ENCODE results near the gene MBD6. TPM values are rescaled to one million over a fixed set of nuclear protein-coding genes. Genes with fewer than 3 reads are reported as not detected.
A peak's percentile ranks its signal among the peaks of the same experiment; 100 is the strongest.

MBD6 gene
- polyA plus RNA-seq, 2 donors, result 14.7 to 35.0 TPM

DNA sequence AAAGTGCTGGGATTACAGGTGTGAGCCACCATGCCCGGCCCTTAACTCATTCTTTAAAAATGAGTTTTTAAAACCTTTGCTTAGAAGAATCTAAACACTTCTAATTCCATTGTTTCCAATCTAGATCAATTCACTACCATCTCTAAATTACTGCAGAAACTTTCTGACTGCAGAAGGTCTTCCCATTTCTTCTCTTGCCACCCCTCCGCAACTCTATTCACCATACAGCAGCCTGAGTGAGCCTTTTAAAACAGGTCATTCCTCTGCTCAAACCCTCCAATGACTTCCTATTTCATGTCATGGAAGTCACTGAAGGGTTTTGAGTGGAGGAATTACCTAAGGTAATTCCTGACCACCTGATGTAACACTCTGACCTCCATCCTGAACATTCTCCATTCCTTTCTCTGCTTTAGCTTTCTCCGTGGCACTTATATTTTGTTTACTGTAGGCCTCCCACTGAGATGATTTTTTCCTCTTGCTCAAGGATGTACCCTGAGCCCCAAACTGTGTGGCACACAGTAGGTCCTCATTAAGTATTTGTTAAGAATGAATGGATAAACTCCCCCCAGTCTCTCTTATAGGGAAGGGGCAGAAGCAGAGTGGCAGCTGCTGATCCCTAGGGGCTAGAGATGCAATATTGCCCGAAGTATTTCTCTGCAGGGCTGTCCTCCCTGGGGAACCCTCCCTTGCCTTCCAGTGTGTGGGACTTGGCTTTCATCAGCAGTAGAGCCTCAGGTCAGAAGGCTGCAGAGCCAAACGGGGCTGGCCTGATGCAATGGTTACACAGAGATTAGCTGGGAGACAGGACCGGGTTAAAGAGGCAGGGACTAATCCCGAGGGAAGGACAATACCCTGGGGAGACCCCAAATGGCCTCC lies 3.5 kb upstream of the MBD6 start:
- peak overlapping the region; percentile 80 to 97 for H3K4me3 ChIP-seq (ENCODE audit: low read depth in 1 of 2, low read length in 2 of 2)
- no peaks in the 10 kb centered on the region for H3K9me3 ChIP-seq (ENCODE audit: control insufficient read depth in 2 of 2, insufficient read depth in 1 of 2, low read depth in 1 of 2, low read length in 1 of 2)
- peak overlapping the region; percentile 97 to 99 for H3K27ac ChIP-seq (ENCODE audit: low read depth in 2 of 2, low read length in 1 of 2)
- 22 to 27% methylated on average over 7 of the region's 7 CpGs for WGBS, 2 donors
- no peaks in the 10 kb centered on the region for H3K27me3 ChIP-seq (ENCODE audit: control insufficient read depth in 1 of 2, insufficient read depth in 2 of 2, low read length in 2 of 2)
- H3K36me3 ChIP-seq (ENCODE audit: control insufficient read depth in 2 of 2, insufficient read depth in 2 of 2, low read length in 1 of 2), result peaks cover 22 to 23% of the 10 kb centered on the region in 2 donors
- H3K4me1 ChIP-seq (ENCODE audit: control insufficient read depth in 2 of 2, insufficient read depth in 2 of 2, low read length in 1 of 2), result peaks cover 0 to 14% of the 10 kb centered on the region in 2 donors

DNA sequence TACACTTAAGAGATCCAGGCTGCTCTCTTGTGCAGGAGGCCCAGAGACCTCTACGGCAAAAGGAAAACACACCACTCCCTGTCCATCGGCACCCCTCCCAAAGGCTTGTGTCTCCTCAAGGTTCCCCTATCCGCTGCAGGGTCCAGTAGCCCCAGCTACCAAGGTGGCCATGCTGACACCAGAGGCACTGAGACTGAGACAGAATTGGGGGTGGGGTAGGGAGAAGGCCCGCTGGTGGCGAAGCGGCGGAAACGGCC lies 2.9 kb upstream of the MBD6 start:
- Histone ChIP-seq H3K4me3 (ENCODE audit: low read depth in 1 of 2, low read length in 2 of 2) (peak overlapping the region; percentile 80 to 97), H3K27ac (ENCODE audit: low read depth in 2 of 2, low read length in 1 of 2) (peak overlapping the region; percentile 97 to 99), H3K27me3 (ENCODE audit: control insufficient read depth in 1 of 2, insufficient read depth in 2 of 2, low read length in 2 of 2) (no peaks in the 10 kb centered on the region), H3K36me3 (ENCODE audit: control insufficient read depth in 2 of 2, insufficient read depth in 2 of 2, low read length in 1 of 2) (peaks cover 21% of the 10 kb centered on the region in 2 donors), H3K9me3 (ENCODE audit: control insufficient read depth in 2 of 2, insufficient read depth in 1 of 2, low read depth in 1 of 2, low read length in 1 of 2) (no peaks in the 10 kb centered on the region), H3K4me1 (ENCODE audit: control insufficient read depth in 2 of 2, insufficient read depth in 2 of 2, low read length in 1 of 2) (peaks cover 0 to 15% of the 10 kb centered on the region in 2 donors)
- 0 to 2% methylated on average over 8 of the region's 8 CpGs for WGBS, 2 donors

DNA sequence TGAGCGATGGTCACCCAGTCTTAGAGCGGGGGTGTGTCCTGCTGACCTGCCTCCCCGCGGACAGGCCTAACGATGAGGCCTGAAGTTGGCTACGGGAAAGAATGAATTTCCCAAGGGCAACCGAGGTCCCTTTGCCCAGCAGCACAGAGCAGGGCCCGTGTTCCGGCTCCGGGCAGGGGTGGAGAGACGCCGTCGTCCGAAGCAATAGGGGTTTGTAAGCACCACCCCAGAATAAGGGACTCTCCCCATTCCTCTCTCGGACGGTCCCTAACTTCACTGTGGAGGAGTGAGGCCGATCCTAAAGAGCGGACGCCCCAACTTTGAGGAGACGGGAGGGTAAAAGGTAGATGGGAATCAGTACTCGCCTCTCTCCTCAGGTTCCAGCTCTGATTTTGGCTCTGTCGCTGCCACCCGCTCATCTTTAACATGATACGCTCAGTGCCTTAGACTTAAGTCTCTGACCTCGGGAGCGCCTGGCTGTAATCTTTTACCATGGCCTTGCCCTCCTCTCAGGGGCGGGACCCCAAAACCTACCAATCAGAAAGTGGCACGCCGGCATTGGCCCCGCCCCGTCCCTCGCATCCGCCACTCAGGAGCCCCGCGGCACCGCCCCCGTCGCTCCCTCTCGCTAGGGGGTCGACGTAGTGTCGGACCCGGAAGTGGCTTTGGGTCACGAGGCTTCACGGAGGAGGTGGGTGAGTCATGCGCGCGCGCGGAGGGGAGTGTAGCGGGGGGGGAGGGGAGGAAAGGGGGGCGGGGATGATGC lies 2.4 kb upstream of the MBD6 start, which contains the start of gene DDIT3:
DDIT3 (minus strand) TSS at position 462 of the 766 bp plus-strand sequence. CDS start 3,108 bp downstream, outside the sequence.
- Histone ChIP-seq H3K9me3 (ENCODE audit: control insufficient read depth in 2 of 2, insufficient read depth in 1 of 2, low read depth in 1 of 2, low read length in 1 of 2) (no peaks in the 10 kb centered on the region), H3K27ac (ENCODE audit: low read depth in 2 of 2, low read length in 1 of 2) (peak within 1 kb of the TSS; percentile 97 to 99), H3K27me3 (ENCODE audit: control insufficient read depth in 1 of 2, insufficient read depth in 2 of 2, low read length in 2 of 2) (no peaks in the 10 kb centered on the region), H3K4me1 (ENCODE audit: control insufficient read depth in 2 of 2, insufficient read depth in 2 of 2, low read length in 1 of 2) (peaks cover under 1 to 15% of the 10 kb centered on the region in 2 donors), H3K36me3 (ENCODE audit: control insufficient read depth in 2 of 2, insufficient read depth in 2 of 2, low read length in 1 of 2) (peaks cover 15% of the 10 kb centered on the region in 2 donors), H3K4me3 (ENCODE audit: low read depth in 1 of 2, low read length in 2 of 2) (peak within 1 kb of the TSS; percentile 80 to 97)
- WGBS, 2 donors, result 1% methylated on average over 49 to 51 of the region's 52 CpGs

DNA sequence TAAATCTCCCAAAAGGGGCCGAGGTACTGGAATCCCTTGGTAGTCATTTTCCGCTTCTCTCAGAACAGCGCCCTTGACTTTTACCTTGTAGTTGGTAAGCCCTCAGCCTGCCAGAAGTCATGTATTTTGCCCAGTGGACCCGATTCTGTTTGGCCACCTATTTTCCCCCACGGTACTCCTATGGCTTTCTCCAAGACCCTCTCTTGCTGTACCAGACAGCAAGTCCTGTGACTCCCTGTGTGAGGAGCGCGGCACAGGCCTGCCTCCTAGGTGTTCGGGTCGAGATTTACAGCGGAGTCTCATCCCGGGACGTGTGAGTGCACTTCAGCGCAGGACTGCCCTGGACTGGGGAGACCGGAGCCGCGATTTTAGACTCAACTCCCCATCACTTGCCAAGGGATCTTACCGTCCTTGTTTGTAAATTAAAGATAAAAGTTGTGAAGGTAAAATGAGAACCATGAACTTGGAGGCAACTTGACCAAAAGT lies 1.1 kb upstream of the MBD6 start:
- Histone ChIP-seq H3K27me3 (ENCODE audit: control insufficient read depth in 1 of 2, insufficient read depth in 2 of 2, low read length in 2 of 2) (no peaks in the 10 kb centered on the region), H3K27ac (ENCODE audit: low read depth in 2 of 2, low read length in 1 of 2) (peak overlapping the region; percentile 97 to 99), H3K4me3 (ENCODE audit: low read depth in 1 of 2, low read length in 2 of 2) (no peak overlapping the region), H3K4me1 (ENCODE audit: control insufficient read depth in 2 of 2, insufficient read depth in 2 of 2, low read length in 1 of 2) (peaks cover 2 to 15% of the 10 kb centered on the region in 2 donors), H3K36me3 (ENCODE audit: control insufficient read depth in 2 of 2, insufficient read depth in 2 of 2, low read length in 1 of 2) (peaks cover 7 to 11% of the 10 kb centered on the region in 2 donors), H3K9me3 (ENCODE audit: control insufficient read depth in 2 of 2, insufficient read depth in 1 of 2, low read depth in 1 of 2, low read length in 1 of 2) (no peaks in the 10 kb centered on the region)
- WGBS, 2 donors, result 36 to 44% methylated on average over 17 of the region's 17 CpGs

DNA sequence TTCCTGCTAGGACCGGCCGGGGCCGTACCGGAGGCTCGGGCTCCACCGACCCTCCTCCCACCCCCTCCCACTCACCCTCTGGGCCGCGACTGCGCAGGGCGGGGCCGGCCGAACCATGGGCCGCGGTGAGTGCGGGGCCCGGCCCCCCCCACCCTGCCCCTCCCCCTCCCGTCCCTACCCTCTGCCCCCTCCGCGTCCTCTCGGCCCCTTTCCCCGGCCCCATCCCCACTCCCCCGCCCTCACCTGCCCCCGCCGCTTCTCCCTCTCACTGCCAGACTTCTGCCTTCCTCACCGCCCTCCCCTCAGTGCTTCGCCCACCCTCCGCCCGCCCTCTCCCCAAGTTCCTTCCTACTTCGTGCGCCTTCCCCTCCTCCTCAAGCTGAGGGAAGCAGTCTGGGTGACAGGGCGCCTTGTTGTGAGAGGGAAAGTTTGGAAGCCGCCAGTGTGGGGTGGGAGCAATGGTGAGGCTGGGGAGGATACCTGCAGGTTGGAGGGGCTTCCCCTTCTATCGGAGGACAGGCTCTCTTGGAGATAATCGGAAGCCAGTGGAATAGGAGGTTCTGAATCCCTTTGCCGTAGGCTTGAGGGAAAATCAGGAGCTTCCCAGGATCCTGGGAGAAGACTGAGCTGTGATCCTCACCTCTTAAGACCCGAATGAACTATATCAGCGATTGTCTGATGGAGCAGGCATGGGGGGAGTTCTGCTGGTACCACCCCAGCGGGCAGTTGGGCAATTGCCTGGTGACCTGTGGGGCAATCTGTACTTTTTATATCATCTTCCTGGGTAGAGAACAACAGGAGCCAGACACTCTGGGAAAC lies 472 bp downstream of the MBD6 start:
- H3K27ac ChIP-seq (ENCODE audit: low read depth in 2 of 2, low read length in 1 of 2), result peak overlapping the region; percentile 97 to 99
- no peaks in the 10 kb centered on the region for H3K27me3 ChIP-seq (ENCODE audit: control insufficient read depth in 1 of 2, insufficient read depth in 2 of 2, low read length in 2 of 2)
- peaks cover 2 to 15% of the 10 kb centered on the region in 2 donors for H3K4me1 ChIP-seq (ENCODE audit: control insufficient read depth in 2 of 2, insufficient read depth in 2 of 2, low read length in 1 of 2)
- WGBS, 2 donors, result 0 to 1% methylated on average over 22 to 36 of the region's 38 CpGs
- H3K9me3 ChIP-seq (ENCODE audit: control insufficient read depth in 2 of 2, insufficient read depth in 1 of 2, low read depth in 1 of 2, low read length in 1 of 2), result no peaks in the 10 kb centered on the region
- peak overlapping the region; percentile 67 to 74 for H3K4me3 ChIP-seq (ENCODE audit: low read depth in 1 of 2, low read length in 2 of 2)
- H3K36me3 ChIP-seq (ENCODE audit: control insufficient read depth in 2 of 2, insufficient read depth in 2 of 2, low read length in 1 of 2), result peaks cover 4 to 13% of the 10 kb centered on the region in 2 donors

DNA sequence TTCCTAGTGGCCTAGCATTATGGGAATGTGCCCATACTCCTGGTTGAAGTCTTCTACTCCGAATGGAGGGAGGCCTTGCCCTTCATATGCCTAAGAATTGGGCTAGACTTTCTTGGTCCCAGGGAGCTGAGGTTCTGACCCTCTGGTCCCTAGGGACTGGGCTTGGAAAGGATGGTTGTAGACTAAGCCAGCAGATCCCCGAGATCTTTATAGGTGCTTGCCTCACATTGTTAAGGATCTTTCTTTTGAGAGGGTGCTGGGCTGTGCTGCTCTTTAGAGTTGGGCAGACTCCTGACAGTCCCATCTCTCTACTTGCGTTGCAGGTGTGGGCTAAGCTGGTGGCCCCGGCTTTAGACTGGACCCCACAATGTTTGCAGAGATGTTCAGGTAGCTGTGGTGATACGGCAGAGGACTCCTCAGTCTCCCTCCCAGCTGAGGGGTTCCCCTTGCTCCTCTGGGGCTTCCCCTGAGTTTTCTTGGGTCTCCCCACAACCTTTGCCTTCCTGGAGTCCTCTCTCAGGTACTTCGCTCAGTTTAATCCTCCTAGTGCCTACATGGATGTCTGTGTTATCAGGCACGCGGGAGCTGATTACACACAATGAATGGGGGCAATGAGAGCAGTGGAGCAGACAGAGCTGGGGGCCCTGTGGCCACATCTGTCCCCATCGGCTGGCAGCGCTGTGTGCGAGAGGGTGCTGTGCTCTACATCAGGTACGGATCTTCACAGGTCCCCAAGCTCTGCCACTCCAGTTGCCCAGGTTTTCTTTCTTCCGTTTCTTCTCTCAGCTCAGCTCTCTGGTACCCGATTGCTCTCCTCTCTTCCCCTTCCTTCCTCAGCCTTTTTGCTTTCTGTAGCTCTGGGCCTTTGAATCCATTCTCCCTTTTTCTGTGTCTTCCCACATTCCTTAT lies 1.3 kb downstream of the MBD6 start:
- H3K27ac ChIP-seq (ENCODE audit: low read depth in 2 of 2, low read length in 1 of 2), result peak overlapping the region; percentile 97 to 99
- no peaks in the 10 kb centered on the region for H3K9me3 ChIP-seq (ENCODE audit: control insufficient read depth in 2 of 2, insufficient read depth in 1 of 2, low read depth in 1 of 2, low read length in 1 of 2)
- peaks cover 8 to 13% of the 10 kb centered on the region in 2 donors for H3K36me3 ChIP-seq (ENCODE audit: control insufficient read depth in 2 of 2, insufficient read depth in 2 of 2, low read length in 1 of 2)
- WGBS, 2 donors, result 57 to 60% methylated on average over 14 of the region's 14 CpGs
- peak overlapping the region; percentile 67 to 74 for H3K4me3 ChIP-seq (ENCODE audit: low read depth in 1 of 2, low read length in 2 of 2)
- H3K27me3 ChIP-seq (ENCODE audit: control insufficient read depth in 1 of 2, insufficient read depth in 2 of 2, low read length in 2 of 2), result no peaks in the 10 kb centered on the region
- peaks cover 2 to 15% of the 10 kb centered on the region in 2 donors for H3K4me1 ChIP-seq (ENCODE audit: control insufficient read depth in 2 of 2, insufficient read depth in 2 of 2, low read length in 1 of 2)

DNA sequence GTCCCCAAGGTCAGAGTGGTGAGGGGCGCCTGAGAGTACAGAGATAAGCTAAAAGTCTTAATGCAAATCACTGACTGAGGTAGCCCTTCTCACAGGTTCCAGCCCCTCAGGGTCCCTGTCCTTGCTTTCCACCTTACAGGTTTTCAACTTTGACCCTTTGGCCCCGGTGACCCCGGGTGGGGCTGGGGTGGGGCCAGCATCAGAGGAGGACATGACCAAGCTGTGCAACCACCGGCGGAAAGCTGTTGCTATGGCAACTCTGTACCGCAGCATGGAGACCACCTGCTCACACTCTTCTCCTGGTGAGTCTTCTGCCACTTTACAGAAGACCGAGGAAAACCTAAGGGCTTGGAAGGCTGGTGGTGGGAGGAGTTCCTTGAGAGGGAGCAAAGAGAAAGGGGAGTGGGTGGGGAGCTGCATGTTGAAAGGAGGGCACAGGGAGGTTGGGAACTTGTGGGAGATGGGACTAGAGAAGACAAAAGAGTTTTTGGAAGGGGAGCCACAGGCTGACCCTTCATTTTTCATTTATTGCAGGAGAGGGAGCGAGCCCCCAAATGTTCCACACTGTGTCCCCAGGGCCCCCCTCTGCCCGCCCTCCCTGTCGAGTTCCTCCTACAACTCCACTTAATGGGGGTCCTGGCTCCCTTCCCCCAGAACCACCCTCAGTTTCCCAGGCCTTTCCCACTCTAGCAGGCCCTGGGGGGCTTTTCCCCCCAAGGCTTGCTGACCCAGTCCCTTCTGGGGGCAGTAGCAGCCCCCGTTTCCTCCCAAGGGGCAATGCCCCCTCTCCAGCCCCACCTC lies 2.4 kb downstream of the MBD6 start:
- no peaks in the 10 kb centered on the region for H3K9me3 ChIP-seq (ENCODE audit: control insufficient read depth in 2 of 2, insufficient read depth in 1 of 2, low read depth in 1 of 2, low read length in 1 of 2)
- no peak overlapping the region for H3K4me3 ChIP-seq (ENCODE audit: low read depth in 1 of 2, low read length in 2 of 2)
- H3K36me3 ChIP-seq (ENCODE audit: control insufficient read depth in 2 of 2, insufficient read depth in 2 of 2, low read length in 1 of 2), result peaks cover 8 to 18% of the 10 kb centered on the region in 2 donors
- H3K4me1 ChIP-seq (ENCODE audit: control insufficient read depth in 2 of 2, insufficient read depth in 2 of 2, low read length in 1 of 2), result peaks cover 2 to 15% of the 10 kb centered on the region in 2 donors
- peak overlapping the region in 1 of 2 donors; percentile 99 for H3K27ac ChIP-seq (ENCODE audit: low read depth in 2 of 2, low read length in 1 of 2)
- no peaks in the 10 kb centered on the region for H3K27me3 ChIP-seq (ENCODE audit: control insufficient read depth in 1 of 2, insufficient read depth in 2 of 2, low read length in 2 of 2)
- 60 to 63% methylated on average over 11 of the region's 11 CpGs for WGBS, 2 donors
